ENCODE measurements around the gene TBC1D12. TPM values are rescaled to one million over a fixed set of nuclear protein-coding genes. Genes with fewer than 3 reads are reported as not detected.

Gene TBC1D12
- total RNA-seq, 1 donor from 2014 or later = 9.4 TPM

GRCh38 chr10:94489107-94489506 lies 86.8 kb downstream of the TBC1D12 start:
- no peaks in the 10 kb centered on the region for H3K4me1 ChIP-seq
- TF ChIP-seq CTCF (IDR thresholded peaks at IDR 0.05) = no peak
- H3K36me3 ChIP-seq = no peaks in the 10 kb centered on the region
- no peak for DNase-seq (ENCODE audit: low spot score in 2 of 2)
- H3K4me3 ChIP-seq = no peak overlapping the region
- peaks cover 3 to 7% of the 10 kb centered on the region in 2 donors for H3K9me3 ChIP-seq
- intact Hi-C loops (cut with DNase I) = no loop called here
- no peaks in the 10 kb centered on the region for H3K27me3 ChIP-seq
- no peak overlapping the region for H3K27ac ChIP-seq

- Histone ChIP-seq H3K4me3 (no peak overlapping the region), H3K27ac (no peak overlapping the region), H3K9me3 (no peaks in the 10 kb centered on the region), H3K27me3 (no peaks in the 10 kb centered on the region), H3K36me3 (no peaks in the 10 kb centered on the region), H3K4me1 (no peaks in the 10 kb centered on the region)
- DNase-seq (ENCODE audit: low spot score in 2 of 2) = no peak
- no peak for TF ChIP-seq CTCF (IDR thresholded peaks at IDR 0.05)
- intact Hi-C loops (cut with DNase I) = no loop called here
Observed at GRCh38 chr10:94489976-94490788, 87.8 kb downstream of the TBC1D12 start.

GRCh38 chr10:94490789-94491039 lies 88.4 kb downstream of the TBC1D12 start:
- Histone ChIP-seq H3K36me3 (no peaks in the 10 kb centered on the region), H3K4me1 (no peaks in the 10 kb centered on the region), H3K4me3 (no peak overlapping the region), H3K9me3 (no peaks in the 10 kb centered on the region), H3K27me3 (no peaks in the 10 kb centered on the region), H3K27ac (no peak overlapping the region)
- intact Hi-C loops (cut with DNase I) = no loop called here
- TF ChIP-seq CTCF (IDR thresholded peaks at IDR 0.05) = no peak
- DNase-seq (ENCODE audit: low spot score in 2 of 2) = no peak

GRCh38 chr10:94493463-94493862 lies 91.1 kb downstream of the TBC1D12 start:
- Histone ChIP-seq H3K27me3 (no peaks in the 10 kb centered on the region), H3K9me3 (no peaks in the 10 kb centered on the region), H3K27ac (no peak overlapping the region), H3K4me1 (no peaks in the 10 kb centered on the region), H3K36me3 (no peaks in the 10 kb centered on the region), H3K4me3 (no peak overlapping the region)
- TF ChIP-seq CTCF (IDR thresholded peaks at IDR 0.05) = no peak
- intact Hi-C loops (cut with DNase I) = no loop called here
- DNase-seq (ENCODE audit: low spot score in 2 of 2) = no peak

- H3K4me3 ChIP-seq = no peak overlapping the region
- H3K27ac ChIP-seq = no peak overlapping the region
- peaks cover 0 to 3% of the 10 kb centered on the region in 2 donors for H3K36me3 ChIP-seq
- no peak for TF ChIP-seq CTCF (IDR thresholded peaks at IDR 0.05)
- H3K4me1 ChIP-seq = no peaks in the 10 kb centered on the region
- DNase-seq (ENCODE audit: low spot score in 2 of 2) = no peak
- H3K27me3 ChIP-seq = no peaks in the 10 kb centered on the region
- intact Hi-C loops (cut with DNase I) = no loop called here
- no peaks in the 10 kb centered on the region for H3K9me3 ChIP-seq
Observed at GRCh38 chr10:94496010-94496409, 93.7 kb downstream of the TBC1D12 start.

- Histone ChIP-seq H3K4me1 (no peaks in the 10 kb centered on the region), H3K27me3 (no peaks in the 10 kb centered on the region), H3K4me3 (no peak overlapping the region), H3K27ac (no peak overlapping the region), H3K36me3 (peaks cover 0 to 3% of the 10 kb centered on the region in 2 donors), H3K9me3 (no peaks in the 10 kb centered on the region)
- no peak for DNase-seq (ENCODE audit: low spot score in 2 of 2)
- intact Hi-C loops (cut with DNase I) = no loop called here
- no peak for TF ChIP-seq CTCF (IDR thresholded peaks at IDR 0.05)
Observed at GRCh38 chr10:94496646-94497045, 94.3 kb downstream of the TBC1D12 start.

All from ascending aorta (tissue), 2 donors.